GM18526 (cell line): ENCODE measurements around the gene MALAT1.

ENCODE experiments used
- POLR2A ChIP-seq: IDR thresholded peaks from 3 replicates; pipeline ENCODE4 v1.6.1; 2011; ENCODE audit not compliant: insufficient read length; ENCODE audit errors: extremely low read depth

MALAT1 gene

DNA sequence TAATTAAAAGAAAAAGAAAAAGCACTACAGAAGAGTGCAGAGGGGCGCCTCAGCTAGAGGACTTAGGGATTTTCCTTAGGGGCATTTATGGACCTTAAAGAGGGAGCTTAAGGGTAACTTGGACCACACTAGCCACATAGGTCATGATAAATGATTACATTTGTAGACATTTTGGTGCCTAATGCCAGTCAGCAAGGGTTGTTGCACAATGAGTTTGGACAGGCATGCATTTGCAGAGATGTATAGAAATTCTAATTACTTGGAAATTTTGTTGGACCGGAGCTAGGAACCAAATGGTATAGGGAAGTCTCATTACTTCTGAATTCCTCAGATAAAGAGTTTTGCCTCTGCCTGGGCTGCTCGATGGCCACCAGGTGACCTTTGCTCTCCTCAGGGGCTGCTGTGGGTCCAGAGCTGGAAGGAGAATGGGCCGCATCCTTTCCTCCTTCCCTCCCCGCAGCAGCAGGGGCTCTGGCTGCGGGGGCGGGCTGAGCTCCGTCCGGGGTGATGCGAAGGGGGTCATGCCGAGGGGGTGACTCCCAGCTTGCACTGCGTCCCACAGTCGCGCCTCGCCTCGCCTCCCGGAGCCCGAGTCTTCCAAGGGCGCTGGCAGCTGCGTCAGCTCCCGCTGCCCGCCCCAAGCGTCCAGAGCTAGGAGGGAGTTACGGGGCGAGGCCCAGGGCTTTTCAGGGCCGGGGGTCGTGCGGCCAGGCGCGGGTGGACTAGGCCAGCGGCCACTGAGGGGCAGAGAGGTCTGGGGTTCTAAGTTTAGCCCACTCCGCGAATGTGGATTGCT lies 20.3 kb upstream of the MALAT1 start:
- TF ChIP-seq POLR2A: no peak

DNA sequence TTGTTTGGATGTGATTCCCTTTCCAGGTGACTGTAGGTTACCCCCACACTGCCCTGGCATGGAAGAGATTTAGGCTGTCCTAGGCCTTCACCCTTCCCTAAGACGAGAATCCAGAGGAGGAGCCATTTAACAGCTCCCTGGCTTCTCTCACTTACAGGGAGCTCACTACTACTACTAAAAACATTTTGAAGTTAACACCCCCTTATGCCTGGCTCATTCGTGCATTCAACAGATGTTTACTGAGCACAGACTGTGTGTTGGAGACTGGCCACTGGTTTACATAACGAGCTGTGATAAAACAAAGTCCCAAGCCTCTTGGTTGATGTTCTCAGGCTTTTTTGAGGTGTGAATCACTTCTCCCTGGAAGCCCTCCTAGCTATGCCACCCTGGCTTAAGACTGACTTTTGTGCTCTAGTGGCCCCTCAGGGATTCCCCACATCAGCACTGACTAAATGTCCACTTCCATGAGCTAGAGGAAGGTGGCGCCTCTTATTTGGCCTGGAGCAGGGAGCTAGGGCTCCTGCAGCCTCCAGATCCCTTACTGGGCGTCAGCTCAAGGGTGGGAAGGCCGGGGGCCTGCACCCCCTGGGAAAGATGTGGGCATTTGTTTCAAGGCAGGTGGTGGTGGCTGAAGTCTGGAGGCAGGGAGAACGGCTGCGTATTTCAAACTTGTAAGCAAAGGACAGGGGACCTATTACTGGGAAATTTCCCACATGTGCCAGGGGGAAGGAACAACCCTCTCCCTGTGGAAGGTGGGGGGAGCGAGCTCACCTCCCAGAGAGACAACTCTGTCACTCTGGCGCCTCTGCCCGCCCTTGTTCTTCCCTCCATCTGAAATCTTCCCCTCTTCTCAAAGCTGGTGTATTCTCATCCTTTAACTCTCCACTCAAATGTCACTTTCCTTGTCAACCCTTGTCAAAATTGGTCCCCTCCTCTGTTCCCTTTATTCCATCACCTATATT lies 19.4 kb upstream of the MALAT1 start:
- no peak for TF ChIP-seq POLR2A

DNA sequence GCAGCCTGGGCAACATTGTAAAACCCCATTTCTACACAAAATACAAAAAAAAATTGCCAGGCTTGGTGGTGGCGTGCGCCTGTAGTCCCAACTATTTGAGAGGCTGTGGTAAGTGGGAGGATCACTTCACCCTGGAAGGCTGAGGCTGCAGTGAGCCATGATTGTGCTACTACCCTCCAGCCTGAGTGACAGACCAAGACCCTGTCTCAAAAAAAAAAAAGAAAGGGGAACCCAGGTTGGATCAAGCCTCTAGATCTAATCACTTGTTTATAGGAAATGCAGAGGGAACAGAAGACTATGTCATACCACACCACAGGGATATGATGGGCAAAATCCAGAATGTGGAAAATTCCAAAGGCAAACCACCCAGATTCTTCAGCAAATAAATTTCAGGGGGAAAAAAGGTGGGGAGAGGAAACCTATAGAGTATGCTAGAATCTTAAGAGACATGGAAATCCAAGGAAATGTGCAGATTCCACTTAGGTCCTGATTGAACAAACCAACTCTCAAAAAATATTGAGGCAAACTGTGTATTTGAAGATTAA lies 16.5 kb upstream of the MALAT1 start:
- no peak for TF ChIP-seq POLR2A

DNA sequence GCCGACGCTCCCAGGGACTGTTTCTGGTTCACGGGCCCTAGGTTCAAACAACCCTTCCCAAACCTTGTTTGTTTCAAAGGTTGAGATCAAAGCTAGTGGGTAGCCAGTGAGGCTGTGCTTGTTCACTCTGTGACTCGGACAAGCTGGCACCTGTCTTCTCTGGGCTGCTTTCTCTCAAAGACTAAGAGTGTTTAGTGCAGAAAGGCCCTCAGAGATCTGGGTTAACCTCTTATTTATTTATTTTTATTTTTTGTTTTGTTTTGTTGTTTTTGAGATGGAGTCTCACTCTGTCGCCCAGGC lies 13.0 kb upstream of the MALAT1 start:
- no peak for TF ChIP-seq POLR2A

DNA sequence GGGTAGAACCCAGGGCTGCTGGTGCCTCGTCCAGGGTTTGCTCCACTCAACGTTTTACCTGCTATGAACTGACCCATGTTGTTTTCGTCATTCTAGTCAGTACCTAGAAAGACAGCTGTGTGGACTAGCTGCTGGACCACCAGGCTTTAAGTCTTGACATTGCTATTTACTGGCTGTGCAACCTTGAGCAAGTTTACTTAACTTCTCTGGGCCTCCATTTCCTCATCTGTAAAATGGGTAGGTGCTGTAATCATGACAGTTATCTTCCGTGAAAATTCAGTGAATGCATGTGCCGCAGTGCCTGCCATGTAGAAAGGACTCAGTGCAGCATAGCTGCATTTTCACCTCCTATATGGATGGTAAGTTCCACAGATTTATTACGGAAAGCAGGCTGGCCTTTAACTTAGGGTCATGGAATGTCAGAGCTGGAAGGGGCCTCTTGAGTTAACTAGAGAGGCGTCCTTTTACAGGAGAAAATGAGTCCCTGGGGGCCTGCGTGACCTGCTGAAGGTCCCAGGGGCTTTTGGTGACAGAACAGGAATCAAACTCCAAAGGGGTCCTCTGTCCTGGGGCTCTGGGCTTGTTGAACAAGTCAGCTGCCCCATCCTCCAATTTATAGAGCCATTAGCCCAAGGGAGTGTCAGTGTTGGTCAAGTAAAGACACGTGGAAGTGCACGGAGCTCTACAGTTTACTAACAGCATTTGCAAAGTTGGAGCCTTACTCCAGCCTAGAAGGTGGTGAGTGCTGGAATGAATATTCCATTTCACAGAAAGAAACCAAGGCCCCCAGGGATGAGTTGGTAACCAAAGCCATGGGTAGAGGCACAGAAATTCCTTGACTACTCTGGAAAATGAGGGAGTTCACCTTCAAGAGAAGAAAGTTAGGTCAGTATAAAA lies 12.0 kb upstream of the MALAT1 start:
- TF ChIP-seq POLR2A: no peak

DNA sequence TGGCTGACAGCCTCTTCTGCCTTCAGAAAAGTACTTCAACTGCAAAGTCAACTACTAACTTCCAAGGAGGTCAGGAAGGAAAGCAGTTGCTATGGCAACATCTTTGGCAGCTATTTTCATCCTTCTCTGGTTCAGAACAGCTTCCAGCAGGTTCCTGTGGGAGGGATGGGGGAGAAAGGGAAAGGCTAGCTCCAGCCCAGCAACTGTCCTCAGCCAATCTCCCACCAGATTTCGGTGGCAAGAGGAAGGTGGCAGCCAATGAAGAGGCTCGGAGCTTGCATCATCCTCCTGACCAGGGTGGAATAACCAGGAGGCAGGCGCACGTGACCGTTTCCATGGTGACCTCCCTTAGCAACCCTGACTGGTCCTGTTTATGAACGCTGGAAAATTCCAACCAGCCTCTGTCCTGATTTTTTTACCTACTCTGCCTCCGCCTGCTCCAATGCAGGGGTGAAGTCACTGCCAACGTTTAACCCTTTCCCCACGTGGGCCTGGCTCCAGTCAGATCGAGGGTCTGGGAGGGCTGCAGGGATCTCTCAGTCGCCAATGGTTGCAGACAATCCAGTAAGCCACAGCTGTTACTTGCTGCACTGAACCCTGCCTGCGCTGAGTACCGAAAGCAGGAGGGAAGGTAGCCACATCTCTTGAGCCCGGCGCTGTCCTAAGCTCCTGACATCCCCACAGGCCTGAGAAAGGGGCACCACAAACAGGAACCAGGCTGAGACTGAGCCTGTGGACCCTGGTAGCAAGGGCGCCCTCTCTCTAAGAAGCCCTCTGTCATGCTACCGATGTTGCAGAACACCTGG lies 11.2 kb upstream of the MALAT1 start:
- TF ChIP-seq POLR2A: peak; percentile 29

DNA sequence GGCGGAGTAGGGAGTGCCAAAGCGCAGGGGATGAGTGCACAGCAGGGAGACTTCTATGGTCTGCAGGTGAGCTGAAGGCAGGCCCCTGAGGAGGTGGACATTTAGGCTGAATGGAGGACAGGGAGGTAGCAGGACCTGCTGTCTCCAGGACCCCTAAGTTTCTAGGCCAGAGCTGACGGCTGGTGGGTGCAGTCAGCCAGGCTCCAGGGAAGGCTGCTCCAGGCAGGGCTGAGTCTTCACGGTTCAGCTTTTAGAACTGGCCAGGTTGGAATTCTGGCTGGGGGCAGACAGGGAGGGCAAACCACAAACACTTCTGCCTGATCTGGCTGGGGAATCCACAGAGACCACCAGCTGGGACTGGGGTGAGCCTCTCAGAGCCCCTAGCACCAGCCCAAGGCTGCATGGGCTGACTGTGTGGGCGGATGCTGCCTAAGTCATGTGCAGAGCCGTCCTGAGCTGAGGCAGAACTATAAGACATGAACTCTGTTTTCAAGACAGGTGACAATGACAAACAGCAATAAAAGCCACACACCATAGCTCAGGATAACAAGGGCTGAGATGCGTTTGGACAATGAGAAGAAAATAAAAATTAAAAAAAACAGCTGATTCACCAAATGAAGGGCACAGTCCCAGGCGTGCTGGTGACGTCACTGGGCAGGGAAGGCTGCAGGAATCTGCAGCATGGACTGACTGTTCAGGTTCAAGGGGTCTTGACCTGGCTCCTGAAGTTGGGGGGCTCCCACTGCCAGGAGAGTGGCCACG lies 10.4 kb upstream of the MALAT1 start:
- TF ChIP-seq POLR2A: no peak

DNA sequence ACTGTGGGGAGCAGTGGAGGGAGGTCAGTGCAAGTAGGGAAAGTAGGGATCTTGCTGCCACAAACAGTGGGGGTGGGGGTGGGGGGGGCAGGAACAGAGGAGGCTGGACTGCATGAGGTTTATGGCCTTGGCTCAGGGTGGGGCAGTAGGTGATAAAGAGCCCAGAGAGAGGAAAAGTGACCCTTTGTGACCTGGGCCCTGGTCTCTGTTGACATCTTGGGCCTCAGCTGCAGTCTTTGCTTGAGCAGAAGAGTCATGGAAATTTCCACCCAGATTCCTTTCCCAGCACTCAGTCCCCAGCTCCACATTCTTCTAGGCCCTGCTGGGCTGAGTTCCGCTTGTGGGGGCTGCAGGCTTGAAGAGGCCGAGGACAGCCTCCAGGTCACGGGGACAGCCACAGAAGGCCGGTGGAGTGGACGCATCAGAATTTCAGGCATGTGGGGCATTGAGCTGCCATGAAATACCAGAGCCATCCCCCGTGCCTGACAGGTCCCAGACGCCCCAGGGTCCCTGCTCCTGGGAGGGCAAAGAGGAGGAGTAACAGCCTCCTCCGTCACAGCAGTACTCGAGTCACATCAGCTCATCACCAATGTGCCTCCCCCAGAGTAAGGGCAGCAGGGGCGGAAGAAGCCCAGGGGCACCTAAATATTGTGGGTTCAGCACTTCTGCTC lies 9.7 kb upstream of the MALAT1 start:
- TF ChIP-seq POLR2A: no peak

DNA sequence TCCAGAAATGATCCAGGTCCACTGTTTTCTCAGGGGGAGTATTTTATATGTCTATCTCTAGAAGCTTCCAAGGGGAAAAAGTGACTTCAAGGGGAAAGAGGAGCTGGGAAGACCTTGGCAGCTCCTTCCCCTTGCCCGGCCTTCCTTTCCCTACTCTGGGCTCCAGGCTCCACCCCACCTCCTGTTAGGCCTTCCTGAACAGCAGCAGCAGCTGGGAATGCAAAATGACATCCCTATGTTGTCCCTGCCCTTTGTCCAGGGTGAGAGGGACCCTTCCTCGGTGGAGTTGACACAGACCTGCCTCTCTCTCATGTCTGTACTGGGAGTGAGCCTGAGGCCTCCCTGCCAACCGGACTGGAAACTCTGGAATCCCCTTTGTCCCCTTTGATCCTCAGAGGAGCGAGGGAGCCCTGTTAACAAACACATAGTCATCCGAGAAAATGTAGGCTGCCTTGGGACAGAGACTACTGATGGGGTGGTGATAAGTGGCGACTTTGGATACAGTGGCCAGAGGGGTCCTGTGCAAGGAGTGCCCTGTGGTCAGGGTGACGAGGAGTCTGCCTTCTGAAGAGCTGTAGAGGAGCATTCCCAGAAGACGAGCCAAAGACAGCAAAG lies 9.0 kb upstream of the MALAT1 start:
- no peak for TF ChIP-seq POLR2A

DNA sequence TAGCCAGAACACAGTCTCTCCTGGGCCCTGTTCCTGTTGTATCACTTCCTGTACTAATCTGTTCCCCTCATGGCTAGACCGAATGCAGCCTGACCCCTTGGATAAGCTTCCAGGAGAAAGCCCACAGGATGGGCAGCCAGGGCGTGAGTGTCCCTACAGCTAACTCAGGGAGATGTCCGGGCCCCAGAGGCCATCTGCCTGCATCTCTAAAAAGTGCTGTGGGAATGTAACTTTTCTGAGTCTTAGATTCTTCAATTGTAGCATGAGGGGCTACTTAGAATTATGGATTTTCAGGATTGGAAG lies 7.7 kb upstream of the MALAT1 start:
- no peak for TF ChIP-seq POLR2A

DNA sequence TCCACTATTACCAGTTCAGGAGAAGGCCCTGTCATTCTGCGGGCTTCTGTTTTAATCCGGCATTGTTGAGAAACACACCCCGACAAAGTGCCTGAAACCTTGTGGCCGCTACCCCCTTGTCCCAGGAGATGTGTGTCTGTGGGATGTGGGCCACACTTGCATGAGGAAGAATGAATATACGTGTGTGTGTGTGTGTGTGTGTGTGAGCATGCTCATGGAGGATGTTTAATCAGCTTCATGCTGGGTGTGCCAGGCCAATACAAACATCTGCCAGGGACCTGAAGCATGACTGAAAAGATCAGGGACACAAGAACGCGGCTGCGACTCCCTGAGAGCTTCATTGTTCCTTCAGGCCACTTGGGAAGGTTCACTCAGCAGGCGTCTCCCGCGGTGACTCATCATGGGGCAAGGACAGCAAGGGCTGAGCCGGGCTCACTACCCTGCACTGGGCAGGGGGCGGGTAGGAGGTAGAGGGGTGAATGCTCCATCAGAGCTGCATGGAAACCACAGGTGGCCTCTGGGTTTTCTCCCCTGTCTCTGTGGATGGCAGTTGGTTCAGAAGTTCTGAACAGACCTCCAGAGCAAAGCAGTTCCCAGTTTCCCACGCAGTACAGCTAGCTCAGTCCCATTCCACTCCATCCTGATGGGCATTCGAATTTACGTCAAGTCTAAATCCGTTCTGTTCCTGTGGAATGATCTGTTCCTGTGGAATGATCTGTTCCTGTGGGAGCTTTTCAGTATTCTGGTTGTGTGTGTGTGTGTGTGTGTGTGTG lies 7.0 kb upstream of the MALAT1 start:
- peak; percentile 20 for TF ChIP-seq POLR2A

DNA sequence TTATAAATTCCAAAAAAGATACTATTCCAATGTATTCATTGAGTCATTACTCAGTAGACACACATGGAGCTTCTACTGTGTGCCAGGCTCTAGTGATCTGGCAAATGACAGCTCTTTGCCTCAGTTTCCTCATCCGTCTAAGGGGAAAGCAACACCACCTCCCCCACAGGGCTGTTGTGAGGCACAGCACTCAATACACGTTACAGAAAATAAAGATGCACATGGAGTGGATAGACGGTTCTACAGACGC lies 6.5 kb upstream of the MALAT1 start:
- no peak for TF ChIP-seq POLR2A
